Measurements from ENCODE around the gene MYL5.

GRCh38 chr4:627347-628125, 46.8 kb upstream of the MYL5 start:
- no peak for TF ChIP-seq CTCF (IDR thresholded peaks at IDR 0.05)
- no peak for TF ChIP-seq POLR2A (IDR thresholded peaks at IDR 0.05)

Measured in tibial nerve (tissue), 3 donors.